ENCODE data around the gene FAM187B.

- no peak for TF ChIP-seq ZNF384 (IDR thresholded peaks at IDR 0.05)
- TF ChIP-seq SP1 (IDR thresholded peaks at IDR 0.05), result no peak
- no peak for TF ChIP-seq SUZ12 (IDR thresholded peaks at IDR 0.05)
- TF ChIP-seq CTBP1 (IDR thresholded peaks at IDR 0.05; ENCODE audit: borderline replicate concordance), result no peak
- no peak for TF ChIP-seq FOXM1 (IDR thresholded peaks at IDR 0.05; ENCODE audit: borderline replicate concordance)
- TF ChIP-seq FOXK2 (IDR thresholded peaks at IDR 0.05), result no peak
- no peak for TF ChIP-seq ELF4 (IDR thresholded peaks at IDR 0.05)
- no peak for TF ChIP-seq ARNT (IDR thresholded peaks at IDR 0.05)
- no peak for TF ChIP-seq BHLHE40 (IDR thresholded peaks at IDR 0.05; ENCODE audit: borderline replicate concordance)
- TF ChIP-seq HDGF (IDR thresholded peaks at IDR 0.05; ENCODE audit: borderline replicate concordance), result no peak
- TF ChIP-seq FOXA1 (IDR thresholded peaks at IDR 0.05), result no peak
- TF ChIP-seq NFRKB (IDR thresholded peaks at IDR 0.05), result no peak
- TF ChIP-seq PKNOX1 (IDR thresholded peaks at IDR 0.05), result no peak
These were observed 22.2 kb downstream of the FAM187B start for GRCh38 chr19:35206379-35206778.

Data from HEK293T (cell line).